Neural progenitor cell (in vitro differentiated cells): ENCODE results near the gene HSPA12A. TPM values are rescaled to one million over a fixed set of nuclear protein-coding genes. Genes with fewer than 3 reads are reported as not detected.

Experiments
- DNase-seq: peaks from one replicate; pipeline ENCODE4 v3.0.0-alpha.2; 2016; ENCODE audit warnings: low spot score
- H2AFZ ChIP-seq: fragments of 200-600 bp; sonication (generic); replicated peaks from 2 replicates; pipeline ENCODE4 v1.6.1; 2016; ENCODE audit warnings: antibody characterized with exemption
- H3F3A ChIP-seq: fragments of 200-600 bp; sonication (generic); 2 replicates; pipeline ENCODE4 v1.6.1; 2016; ENCODE audit warnings: antibody characterized with exemption, low read depth
- H3K27ac ChIP-seq: fragments of 200-600 bp; sonication (generic); 2 replicates; pipeline ENCODE4 v1.5.1; 2016; ENCODE audit warnings: mild to moderate bottlenecking
- H3K27me3 ChIP-seq: fragments of 200-600 bp; sonication (generic); 2 replicates; pipeline ENCODE4 v1.6.1; 2016; ENCODE audit warnings: mild to moderate bottlenecking, moderate library complexity
- H3K36me3 ChIP-seq: fragments of 200-600 bp; sonication (generic); 2 replicates; pipeline ENCODE4 v1.5.1; 2016
- H3K4me1 ChIP-seq: fragments of 200-600 bp; sonication (generic); 2 replicates; pipeline ENCODE4 v1.6.1; 2016; ENCODE audit warnings: mixed run types
- H3K4me2 ChIP-seq: fragments of 200-600 bp; sonication (generic); 2 replicates; pipeline ENCODE4 v1.6.1; 2016
- H3K4me3 ChIP-seq: fragments of 200-600 bp; sonication (generic); 2 replicates; pipeline ENCODE4 v1.5.1; 2016
- H3K79me2 ChIP-seq: fragments of 200-600 bp; sonication (generic); 2 replicates; pipeline ENCODE4 v1.6.1; 2016; ENCODE audit warnings: low read depth
- H3K9ac ChIP-seq: fragments of 200-600 bp; sonication (generic); 2 replicates; pipeline ENCODE4 v1.6.1; 2016
- H3K9me3 ChIP-seq: fragments of 200-600 bp; sonication (generic); 2 replicates; pipeline ENCODE4 v1.5.1; 2016; ENCODE audit warnings: low read depth
- H4K20me1 ChIP-seq: fragments of 200-600 bp; sonication (generic); 2 replicates; pipeline ENCODE4 v1.6.1; 2016; ENCODE audit warnings: low read depth
- H3K27ac Mint-ChIP-seq: 3 replicates; pipeline ENCODE4 v1.8.0; 2021; ENCODE audit warnings: mixed read lengths
- H3K27me3 Mint-ChIP-seq: 2 replicates; pipeline ENCODE4 v1.8.0; 2022; ENCODE audit warnings: low read depth, mild to moderate bottlenecking, inconsistent platforms, moderate library complexity, mixed read lengths; ENCODE audit not compliant: insufficient read depth
- H3K36me3 Mint-ChIP-seq: 3 replicates; pipeline ENCODE4 v1.8.0; 2021; ENCODE audit warnings: mixed read lengths
- H3K4me1 Mint-ChIP-seq: 3 replicates; pipeline ENCODE4 v1.8.0; 2021; ENCODE audit warnings: mixed read lengths
- H3K4me3 Mint-ChIP-seq: 3 replicates; pipeline ENCODE4 v1.8.0; 2021; ENCODE audit warnings: mild to moderate bottlenecking, moderate library complexity, mixed read lengths
- H3K9me3 Mint-ChIP-seq: 3 replicates; pipeline ENCODE4 v1.8.0; 2020; ENCODE audit warnings: mixed read lengths
- CTCF ChIP-seq: fragments of 200-600 bp; sonication (generic); IDR thresholded peaks from 2 replicates; pipeline ENCODE4 v1.5.1; 2017; ENCODE audit warnings: antibody characterized with exemption, mild to moderate bottlenecking
- EZH2 ChIP-seq: fragments of 200-600 bp; sonication (generic); IDR thresholded peaks from 2 replicates; pipeline ENCODE4 v1.6.1; 2017; ENCODE audit warnings: antibody characterized with exemption, mild to moderate bottlenecking, moderate library complexity
- EZH2phosphoT487 ChIP-seq: fragments of 200-600 bp; sonication (generic); IDR thresholded peaks from 2 replicates; pipeline ENCODE4 v1.6.1; 2017; ENCODE audit warnings: antibody characterized with exemption
- total RNA-seq: library from RNA; depleted of rRNA; stranded (reverse); fragments of >200 nt; gene quantifications from 2 replicates; pipeline ENCODE4 v1.2.3, GENCODE V29; 2015; ENCODE audit warnings: low replicate concordance

The HSPA12A gene
- total RNA-seq, 1 donor from 2014 or later, result 5.6 TPM

- H3K9me3 Mint-ChIP-seq, result no peaks in the 10 kb centered on the region
- H3K4me1 Mint-ChIP-seq, result peaks cover 7% of the 10 kb centered on the region
- Histone ChIP-seq H3K9ac (no peak overlapping the region), H2AFZ (no peak overlapping the region), H3K36me3 (no peaks in the 10 kb centered on the region), H3K4me1 (no peaks in the 10 kb centered on the region), H3K27ac (no peak overlapping the region), H3K9me3 (no peaks in the 10 kb centered on the region), H3K4me2 (no peak overlapping the region), H4K20me1 (no peaks in the 10 kb centered on the region), H3K79me2 (no peaks in the 10 kb centered on the region), H3F3A (no peaks in the 10 kb centered on the region), H3K27me3 (no peaks in the 10 kb centered on the region), H3K4me3 (no peak overlapping the region)
- TF ChIP-seq EZH2phosphoT487 (no peak), EZH2 (no peak), CTCF (no peak)
- H3K4me3 Mint-ChIP-seq, result no peak overlapping the region
- H3K27me3 Mint-ChIP-seq, result peaks cover 4% of the 10 kb centered on the region
- DNase-seq, result no peak
- H3K36me3 Mint-ChIP-seq, result no peaks in the 10 kb centered on the region
- no peak overlapping the region for H3K27ac Mint-ChIP-seq
Measured at GRCh38 chr10:116777006-116777405, 34.6 kb upstream of the HSPA12A start.

GRCh38 chr10:116775488-116776400 lies 33.4 kb upstream of the HSPA12A start:
- H3K9ac ChIP-seq, result no peak overlapping the region
- Mint-ChIP-seq H3K36me3 (no peaks in the 10 kb centered on the region), H3K4me1 (peaks cover 5% of the 10 kb centered on the region), H3K4me3 (no peak overlapping the region), H3K27me3 (peaks cover 2% of the 10 kb centered on the region), H3K9me3 (no peaks in the 10 kb centered on the region), H3K27ac (no peak overlapping the region)
- H3F3A ChIP-seq, result no peaks in the 10 kb centered on the region
- no peaks in the 10 kb centered on the region for H3K36me3 ChIP-seq
- H4K20me1 ChIP-seq, result no peaks in the 10 kb centered on the region
- no peak for DNase-seq
- no peaks in the 10 kb centered on the region for H3K4me1 ChIP-seq
- H3K27ac ChIP-seq, result no peak overlapping the region
- TF ChIP-seq EZH2phosphoT487, result no peak
- no peak for TF ChIP-seq CTCF
- no peak for TF ChIP-seq EZH2
- H2AFZ ChIP-seq, result no peak overlapping the region
- no peaks in the 10 kb centered on the region for H3K79me2 ChIP-seq
- no peak overlapping the region for H3K4me2 ChIP-seq
- H3K4me3 ChIP-seq, result no peak overlapping the region
- H3K27me3 ChIP-seq, result no peaks in the 10 kb centered on the region
- H3K9me3 ChIP-seq, result no peaks in the 10 kb centered on the region

- no peak overlapping the region for H2AFZ ChIP-seq
- H3K4me1 ChIP-seq, result no peaks in the 10 kb centered on the region
- TF ChIP-seq EZH2phosphoT487, result no peak
- TF ChIP-seq CTCF, result no peak
- TF ChIP-seq EZH2, result no peak
- H3K9ac ChIP-seq, result no peak overlapping the region
- H3K79me2 ChIP-seq, result no peaks in the 10 kb centered on the region
- DNase-seq, result no peak
- no peaks in the 10 kb centered on the region for H3K36me3 ChIP-seq
- H3K27ac ChIP-seq, result no peak overlapping the region
- H3K4me2 ChIP-seq, result no peak overlapping the region
- H3K9me3 ChIP-seq, result no peaks in the 10 kb centered on the region
- H3K4me1 Mint-ChIP-seq, result peaks cover 15% of the 10 kb centered on the region
- H4K20me1 ChIP-seq, result no peaks in the 10 kb centered on the region
- H3K4me3 Mint-ChIP-seq, result no peak overlapping the region
- H3K4me3 ChIP-seq, result no peak overlapping the region
- H3K27ac Mint-ChIP-seq, result no peak overlapping the region
- H3K27me3 Mint-ChIP-seq, result peaks cover 2% of the 10 kb centered on the region
- H3K9me3 Mint-ChIP-seq, result no peaks in the 10 kb centered on the region
- no peaks in the 10 kb centered on the region for H3K36me3 Mint-ChIP-seq
- no peaks in the 10 kb centered on the region for H3K27me3 ChIP-seq
- H3F3A ChIP-seq, result no peaks in the 10 kb centered on the region
Measured at GRCh38 chr10:116774728-116775151, 32.4 kb upstream of the HSPA12A start.
